Measurements from ENCODE around the gene EXOC3L4.

DNA sequence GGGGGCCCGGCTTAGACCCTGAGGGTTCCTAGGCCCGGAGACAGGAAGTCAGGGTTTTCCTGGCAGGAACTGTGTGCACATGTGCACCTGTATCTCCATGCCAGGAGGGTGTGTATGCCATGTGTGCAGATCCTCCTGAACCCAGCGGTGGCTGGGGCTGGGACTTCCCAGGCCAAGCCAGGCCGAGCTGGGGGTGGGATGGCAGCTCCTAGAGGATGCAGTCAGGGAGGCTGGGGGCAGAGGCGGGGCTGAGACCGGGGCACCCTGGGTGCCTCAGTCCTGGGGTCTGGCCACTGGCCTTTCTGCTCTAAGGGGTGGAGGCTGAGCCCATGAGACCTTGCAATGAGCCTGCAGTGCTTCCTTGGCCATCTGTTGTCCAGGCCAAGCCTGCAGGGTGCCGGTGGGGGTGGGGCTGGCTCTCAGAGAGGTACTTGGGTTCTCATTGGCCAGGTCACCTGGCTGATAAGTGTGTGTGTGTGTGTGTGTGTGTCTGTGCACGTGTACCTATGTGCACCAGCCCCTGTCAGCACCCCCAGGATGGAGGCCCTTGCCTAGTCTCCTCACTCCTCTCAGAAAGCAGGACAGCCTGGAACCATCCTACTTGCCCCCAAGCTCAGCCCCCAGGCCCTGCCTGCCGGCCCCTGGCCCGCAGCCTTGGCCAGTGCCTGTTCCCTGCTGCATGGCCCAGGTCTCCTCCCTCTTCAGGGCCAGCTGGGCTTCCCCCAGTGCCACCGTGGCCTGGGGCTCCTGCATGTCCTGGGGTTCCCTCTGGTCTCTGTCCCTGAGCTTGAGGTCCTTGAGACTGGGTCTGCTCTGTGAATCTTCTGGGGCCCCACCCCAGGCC lies 18.1 kb downstream of the EXOC3L4 start:
- TF ChIP-seq CTCF (IDR thresholded peaks at IDR 0.05), result no peak
- no peak for TF ChIP-seq CEBPB (IDR thresholded peaks at IDR 0.05)
- TF ChIP-seq ZFP36 (IDR thresholded peaks at IDR 0.05; ENCODE audit: borderline replicate concordance, partially characterized antibody), result no peak
- no peak for TF ChIP-seq POLR2A (IDR thresholded peaks at IDR 0.05; ENCODE audit: low read length)
- TF ChIP-seq MYC (IDR thresholded peaks at IDR 0.05; ENCODE audit: borderline replicate concordance, low read length), result no peak
- no peak for TF ChIP-seq CHD4 (IDR thresholded peaks at IDR 0.05; ENCODE audit: borderline replicate concordance)
